Measurements from ENCODE around the gene TSPO.

Gene TSPO

DNA sequence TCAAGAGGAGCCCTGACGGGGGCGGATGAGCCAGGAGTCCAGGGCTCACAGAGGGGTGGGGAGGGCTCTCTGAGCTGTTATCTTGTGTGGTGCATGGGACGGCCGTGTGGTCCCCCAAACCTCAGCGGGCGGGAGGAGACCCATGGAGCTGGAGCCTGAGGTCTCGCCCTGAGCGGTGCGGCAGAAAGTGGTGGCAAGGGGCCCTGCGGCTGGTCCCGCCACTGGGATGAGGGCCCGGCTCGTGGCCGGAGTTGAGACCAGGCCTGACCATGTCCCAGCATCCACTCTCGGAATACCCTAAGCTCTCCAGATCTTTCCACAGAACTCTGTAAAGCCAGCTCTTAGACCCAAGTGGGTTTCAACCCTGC, 58.1 kb downstream of the TSPO start:
- H3K9me3 Mint-ChIP-seq, result no peaks in the 10 kb centered on the region
- H3K27ac Mint-ChIP-seq, result no peak overlapping the region
- H3K4me1 Mint-ChIP-seq, result peaks cover 5% of the 10 kb centered on the region
- H3K36me3 Mint-ChIP-seq (ENCODE audit: low read depth), result no peaks in the 10 kb centered on the region
- H3K27me3 Mint-ChIP-seq (ENCODE audit: low read depth), result no peaks in the 10 kb centered on the region
- no peak overlapping the region for H3K4me3 Mint-ChIP-seq
- TF ChIP-seq, protein P1, sequence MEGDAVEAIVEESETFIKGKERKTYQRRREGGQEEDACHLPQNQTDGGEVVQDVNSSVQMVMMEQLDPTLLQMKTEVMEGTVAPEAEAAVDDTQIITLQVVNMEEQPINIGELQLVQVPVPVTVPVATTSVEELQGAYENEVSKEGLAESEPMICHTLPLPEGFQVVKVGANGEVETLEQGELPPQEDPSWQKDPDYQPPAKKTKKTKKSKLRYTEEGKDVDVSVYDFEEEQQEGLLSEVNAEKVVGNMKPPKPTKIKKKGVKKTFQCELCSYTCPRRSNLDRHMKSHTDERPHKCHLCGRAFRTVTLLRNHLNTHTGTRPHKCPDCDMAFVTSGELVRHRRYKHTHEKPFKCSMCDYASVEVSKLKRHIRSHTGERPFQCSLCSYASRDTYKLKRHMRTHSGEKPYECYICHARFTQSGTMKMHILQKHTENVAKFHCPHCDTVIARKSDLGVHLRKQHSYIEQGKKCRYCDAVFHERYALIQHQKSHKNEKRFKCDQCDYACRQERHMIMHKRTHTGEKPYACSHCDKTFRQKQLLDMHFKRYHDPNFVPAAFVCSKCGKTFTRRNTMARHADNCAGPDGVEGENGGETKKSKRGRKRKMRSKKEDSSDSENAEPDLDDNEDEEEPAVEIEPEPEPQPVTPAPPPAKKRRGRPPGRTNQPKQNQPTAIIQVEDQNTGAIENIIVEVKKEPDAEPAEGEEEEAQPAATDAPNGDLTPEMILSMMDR (IDR thresholded peaks at IDR 0.05; ENCODE audit: unreplicated experiment in 3 of 3), result no peak

- no peaks in the 10 kb centered on the region for H3K9me3 Mint-ChIP-seq
- no peak overlapping the region for H3K4me3 Mint-ChIP-seq
- H3K4me1 Mint-ChIP-seq, result peaks cover 5% of the 10 kb centered on the region
- H3K36me3 Mint-ChIP-seq (ENCODE audit: low read depth), result peaks cover 1% of the 10 kb centered on the region
- no peaks in the 10 kb centered on the region for H3K27me3 Mint-ChIP-seq (ENCODE audit: low read depth)
- H3K27ac Mint-ChIP-seq, result no peak overlapping the region
- TF ChIP-seq, protein P1 (IDR thresholded peaks at IDR 0.05; ENCODE audit: unreplicated experiment in 3 of 3), result no peak
These were observed 58.6 kb downstream of the TSPO start for GRCh38 chr22:43209971-43210370.

GRCh38 chr22:43210631-43211515, 59.5 kb downstream of the TSPO start:
- TF ChIP-seq, protein P1 (IDR thresholded peaks at IDR 0.05; ENCODE audit: unreplicated experiment in 3 of 3), result no peak
- Mint-ChIP-seq H3K4me1 (peaks cover 5% of the 10 kb centered on the region), H3K9me3 (no peaks in the 10 kb centered on the region), H3K36me3 (ENCODE audit: low read depth) (peaks cover 8% of the 10 kb centered on the region), H3K4me3 (no peak overlapping the region), H3K27ac (no peak overlapping the region), H3K27me3 (ENCODE audit: low read depth) (peaks cover 5% of the 10 kb centered on the region)

GRCh38 chr22:43211941-43212433, 60.6 kb downstream of the TSPO start:
- peaks cover 9% of the 10 kb centered on the region for H3K36me3 Mint-ChIP-seq (ENCODE audit: low read depth)

GRCh38 chr22:43212434-43212952, 61.1 kb downstream of the TSPO start:
- H3K27me3 Mint-ChIP-seq (ENCODE audit: low read depth), result peaks cover 9% of the 10 kb centered on the region

More at GRCh38 chr22:43211941-43212433, 60.6 kb downstream of the TSPO start:
- TF ChIP-seq, protein P1 (IDR thresholded peaks at IDR 0.05; ENCODE audit: unreplicated experiment in 3 of 3), result no peak
- Mint-ChIP-seq H3K27ac (no peak overlapping the region), H3K4me3 (no peak overlapping the region), H3K27me3 (ENCODE audit: low read depth) (peaks cover 5% of the 10 kb centered on the region), H3K4me1 (peaks cover 5% of the 10 kb centered on the region), H3K9me3 (no peaks in the 10 kb centered on the region)

More at GRCh38 chr22:43212434-43212952, 61.1 kb downstream of the TSPO start:
- Mint-ChIP-seq H3K27ac (no peak overlapping the region), H3K9me3 (no peaks in the 10 kb centered on the region), H3K36me3 (ENCODE audit: low read depth) (peaks cover 14% of the 10 kb centered on the region), H3K4me1 (peaks cover 5% of the 10 kb centered on the region), H3K4me3 (no peak overlapping the region)
- TF ChIP-seq, protein P1 (IDR thresholded peaks at IDR 0.05; ENCODE audit: unreplicated experiment in 3 of 3), result no peak

Measured in nephron (organoid).